Stomach (tissue), 9 donors: ENCODE measurements around the gene ETNK2. TPM values are rescaled to one million over a fixed set of nuclear protein-coding genes. Genes with fewer than 3 reads are reported as not detected.

Experiments used
- DNase-seq, 2 donors: peaks; one replicate each; pipeline versions ENCODE4 v3.0.0 to v3.0.0-alpha.2; 2013 to 2019
- H3K27ac ChIP-seq, 5 donors: fragments of 200-600 bp in 4 of 5; sonication (generic) in 4 of 5; one replicate each; pipeline ENCODE4 v1.5.1; 2013 to 2019; ENCODE audit warnings: mild to moderate bottlenecking in 1 of 5, moderate library complexity in 1 of 5
- H3K27me3 ChIP-seq, 3 donors: fragments of 200-600 bp; sonication (generic); one replicate each; pipeline ENCODE4 v1.5.1; 2017 to 2019; ENCODE audit warnings: mixed run types in 1 of 3
- H3K36me3 ChIP-seq, 4 donors: fragments of 200-600 bp; sonication (generic); 1 replicate in 3 of 4; 2 replicates in 1 of 4; pipeline ENCODE4 v1.5.1; 2016 to 2019
- H3K4me1 ChIP-seq, 4 donors: fragments of 200-600 bp; sonication (generic); one replicate each; pipeline ENCODE4 v1.5.1; 2016 to 2019
- H3K4me3 ChIP-seq, 4 donors: fragments of 200-600 bp; sonication (generic) in 3 of 4; one replicate each; pipeline ENCODE4 v1.5.1; 2016 to 2019; ENCODE audit warnings: mild to moderate bottlenecking in 1 of 4
- H3K9me3 ChIP-seq, 4 donors: fragments of 200-600 bp; sonication (generic); one replicate each; pipeline ENCODE4 v1.5.1; 2016 to 2019
- CTCF ChIP-seq, 7 experiments: fragments of 450-650 bp in 4 of 7; fragments of 200-600 bp in 3 of 7; sonication (generic) in 3 of 7; IDR thresholded peaks; one replicate each; pipeline ENCODE4 v1.5.1; 2016 to 2019; ENCODE audit warnings: antibody characterized with exemption in 7 of 7, control low read depth in 2 of 7, mild to moderate bottlenecking in 1 of 7
- EP300 ChIP-seq: sonication (generic); formaldehyde crosslinking; IDR thresholded peaks from one replicate; pipeline ENCODE4 v1.6.1; 2017; ENCODE audit warnings: antibody characterized with exemption
- POLR2A ChIP-seq, 4 donors: fragments of 450-650 bp; IDR thresholded peaks; one replicate each; pipeline ENCODE4 v1.6.1; 2016; ENCODE audit warnings: antibody characterized with exemption in 4 of 4, control low read depth in 2 of 4, mild to moderate bottlenecking in 1 of 4, moderate library complexity in 1 of 4
- POLR2AphosphoS5 ChIP-seq, 3 donors: sonication (generic); formaldehyde crosslinking; IDR thresholded peaks; one replicate each; pipeline ENCODE4 v1.6.1; 2016; ENCODE audit warnings: antibody characterized with exemption in 3 of 3
- WGBS, 5 donors: extraction: QIAGEN DNeasy Blood & Tissue Kit in 3 of 5; methylation state at CpG; one replicate each; pipeline versions ENCODE4 v1.1.5 to v1.1.7; 2013 to 2018; 5-methylcytosine and 5-hydroxymethylcytosine counted together
- intact Hi-C: fragments of 100-400 bp; cut with DNase I; formaldehyde crosslinking; loops from one replicate; pipeline ENCODE4 v1.15.1; 2023; ENCODE audit warnings: low total_unique reads
- polyA plus RNA-seq, 3 donors: library from polyadenylated mRNA; stranded (reverse); fragments of 200-250 nt; gene quantifications; one replicate each; pipeline ENCODE4 v1.2.3, GENCODE V29; 2013
- total RNA-seq, 5 donors: library from RNA; depleted of rRNA; stranded (reverse); fragments of >200 nt; gene quantifications; one replicate each; pipeline versions ENCODE4 v1.1.0 to v1.2.3, GENCODE V29; 2014 to 2016
- donor health status: healthy with polysubstance abuse.
- donor health status: Bipolar disorder and iron deficiency.
- donor health status: healthy.

ETNK2 gene
- total and polyA plus RNA-seq, 8 donors: 0.45 to 12.2 (median 7.1) TPM

DNA sequence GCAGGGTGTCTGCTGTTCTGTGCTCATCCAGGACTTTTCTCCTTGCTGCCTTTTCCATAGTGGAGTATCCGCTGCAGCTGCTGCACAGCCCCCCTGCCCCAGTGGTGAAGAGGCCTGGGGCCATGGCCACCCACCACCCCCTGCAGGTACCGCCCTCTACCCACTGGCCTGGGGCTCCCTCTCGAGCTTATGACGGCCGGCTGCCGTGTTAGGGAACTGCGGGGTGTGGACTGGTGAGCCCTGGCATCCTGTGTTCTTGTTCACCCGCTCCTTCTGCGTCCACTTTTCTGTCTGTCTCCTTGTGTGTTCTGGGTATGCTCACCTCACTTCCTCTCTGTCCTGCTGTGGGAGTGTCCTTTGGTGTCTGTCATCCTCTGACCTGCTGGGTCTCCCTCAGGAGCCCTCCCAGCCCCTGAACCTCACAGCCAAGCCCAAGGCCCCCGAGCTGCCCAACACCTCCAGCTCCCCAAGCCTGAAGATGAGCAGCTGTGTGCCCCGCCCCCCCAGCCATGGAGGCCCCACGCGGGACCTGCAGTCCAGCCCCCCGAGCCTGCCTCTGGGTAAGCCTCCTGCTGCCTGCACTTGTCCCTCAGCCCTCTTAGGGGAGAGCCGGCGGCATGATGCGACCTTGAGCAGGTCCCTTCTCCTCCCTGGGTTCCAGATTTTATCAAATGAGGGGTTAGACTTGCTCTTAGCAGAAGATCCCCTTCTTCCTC is 29.8 kb downstream of the ETNK2 start:
- Histone ChIP-seq H3K4me3 (no peak overlapping the region), H3K36me3 (peaks cover 20 to 96% (median 94%) of the 10 kb centered on the region in 4 donors), H3K27me3 (no peaks in the 10 kb centered on the region), H3K4me1 (peaks cover 0 to 12% (median 7%) of the 10 kb centered on the region in 4 donors), H3K27ac (no peak overlapping the region), H3K9me3 (no peaks in the 10 kb centered on the region)
- intact Hi-C loops: no loop called here
- WGBS, 5 donors: 89 to 94% (median 92%) methylated on average over 15 to 17 of the region's 17 CpGs
- no peak for DNase-seq
- TF ChIP-seq POLR2AphosphoS5 (IDR thresholded peaks at IDR 0.05) (no peak), POLR2A (IDR thresholded peaks at IDR 0.05) (no peak), EP300 (no peak), CTCF (IDR thresholded peaks at IDR 0.05) (no peak)

- no peak for DNase-seq
- WGBS, 5 donors: 82 to 91% (median 89%) methylated on average over 4 of the region's 4 CpGs
- no peak for TF ChIP-seq POLR2AphosphoS5 (IDR thresholded peaks at IDR 0.05)
- no peak for TF ChIP-seq CTCF (IDR thresholded peaks at IDR 0.05)
- no peak for TF ChIP-seq EP300
- no peak for TF ChIP-seq POLR2A (IDR thresholded peaks at IDR 0.05)
- H3K4me1 ChIP-seq: peaks cover 0 to 18% (median 11%) of the 10 kb centered on the region in 4 donors
- no peaks in the 10 kb centered on the region for H3K27me3 ChIP-seq
- no peaks in the 10 kb centered on the region for H3K9me3 ChIP-seq
- intact Hi-C loops: no loop called here
- H3K36me3 ChIP-seq: peaks cover 14 to 68% (median 59%) of the 10 kb centered on the region in 4 donors
- H3K4me3 ChIP-seq: no peak overlapping the region
- H3K27ac ChIP-seq: no peak overlapping the region
Observed at GRCh38 chr1:204116539-204116938, 35.3 kb downstream of the ETNK2 start.

DNA sequence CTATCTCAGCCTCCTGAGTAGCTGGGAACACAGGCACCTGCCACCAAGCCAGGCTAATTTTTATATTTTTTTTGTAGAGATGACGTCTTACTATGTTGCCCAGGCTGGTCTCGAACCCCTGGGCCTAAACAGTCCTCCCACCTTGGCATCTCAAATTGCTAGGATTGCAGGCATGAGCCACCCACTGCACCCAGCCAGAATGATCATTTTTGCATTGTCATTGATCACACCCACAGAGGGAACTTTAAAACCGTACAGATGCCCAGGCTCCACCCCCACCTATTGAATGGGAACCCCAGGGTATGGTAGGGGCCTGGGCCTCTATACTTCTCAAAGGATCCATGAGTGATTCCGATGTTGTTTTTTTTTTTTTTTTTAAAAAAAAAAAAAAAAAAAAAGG is 36.7 kb downstream of the ETNK2 start:
- intact Hi-C loops: no loop called here
- Histone ChIP-seq H3K36me3 (peaks cover 11 to 54% (median 44%) of the 10 kb centered on the region in 4 donors), H3K27ac (no peak overlapping the region), H3K9me3 (no peaks in the 10 kb centered on the region), H3K4me1 (peaks cover 0 to 30% (median 11%) of the 10 kb centered on the region in 4 donors), H3K4me3 (no peak overlapping the region), H3K27me3 (no peaks in the 10 kb centered on the region)
- WGBS, 5 donors: 77 to 88% (median 86%) methylated on average over 4 of the region's 4 CpGs
- no peak for DNase-seq
- TF ChIP-seq EP300 (no peak), CTCF (IDR thresholded peaks at IDR 0.05) (no peak), POLR2A (IDR thresholded peaks at IDR 0.05) (no peak), POLR2AphosphoS5 (IDR thresholded peaks at IDR 0.05) (no peak)

- H3K27ac ChIP-seq: peak overlapping the region in 1 of 5 donors; percentile 29
- TF ChIP-seq POLR2A (IDR thresholded peaks at IDR 0.05) (no peak), CTCF (IDR thresholded peaks at IDR 0.05) (no peak), POLR2AphosphoS5 (IDR thresholded peaks at IDR 0.05) (no peak)
- WGBS, 5 donors: 89 to 96% (median 93%) methylated on average over 4 of the region's 4 CpGs
- H3K4me3 ChIP-seq: no peak overlapping the region
- no peaks in the 10 kb centered on the region for H3K9me3 ChIP-seq
- no peaks in the 10 kb centered on the region for H3K27me3 ChIP-seq
- H3K4me1 ChIP-seq: peaks cover 0 to 30% (median 11%) of the 10 kb centered on the region in 4 donors
- DNase-seq: no peak
- intact Hi-C loops: no loop called here
- peaks cover 11 to 49% (median 39%) of the 10 kb centered on the region in 4 donors for H3K36me3 ChIP-seq
Observed at GRCh38 chr1:204114606-204115005, 37.2 kb downstream of the ETNK2 start.
